Trophoblast cell (in vitro differentiated cells and primary cell): ENCODE results near the gene PKD2L2. TPM values are rescaled to one million over a fixed set of nuclear protein-coding genes. Genes with fewer than 3 reads are reported as not detected.

Experiments used
- DNase-seq, 2 donors: peaks; one replicate each; pipeline ENCODE4 v3.0.0-alpha.2; 2016
- H2AFZ ChIP-seq: 2 replicates; pipeline ENCODE4 v1.6.1; 2013; ENCODE audit warnings: low read length, moderate library complexity, mild to moderate bottlenecking; ENCODE audit not compliant: insufficient read depth, poor library complexity
- H2AK5ac ChIP-seq: 2 replicates; pipeline ENCODE4 v1.6.1; 2013; ENCODE audit warnings: mild to moderate bottlenecking, low read length
- H2BK120ac ChIP-seq: 2 replicates; pipeline ENCODE4 v1.6.1; 2013; ENCODE audit warnings: low read length, mild to moderate bottlenecking, moderate library complexity; ENCODE audit not compliant: insufficient read depth, poor library complexity
- H2BK12ac ChIP-seq: 2 replicates; pipeline ENCODE4 v1.6.1; 2013; ENCODE audit warnings: mild to moderate bottlenecking, low read length, moderate library complexity
- H2BK5ac ChIP-seq: 2 replicates; pipeline ENCODE4 v1.6.1; 2013; ENCODE audit warnings: low read length, low read depth, moderate library complexity, mild to moderate bottlenecking; ENCODE audit not compliant: poor library complexity
- H3K14ac ChIP-seq: 2 replicates; pipeline ENCODE4 v1.6.1; 2013; ENCODE audit warnings: mild to moderate bottlenecking, low read length
- H3K18ac ChIP-seq: 2 replicates; pipeline ENCODE4 v1.6.1; 2013; ENCODE audit warnings: mild to moderate bottlenecking, low read length
- H3K23ac ChIP-seq: 2 replicates; pipeline ENCODE4 v1.6.1; 2013; ENCODE audit warnings: low read length
- H3K27ac ChIP-seq: 2 replicates; pipeline ENCODE4 v1.5.1; 2013; ENCODE audit warnings: low read depth, mild to moderate bottlenecking, inconsistent platforms, low read length, moderate library complexity
- H3K27me3 ChIP-seq: 2 replicates; pipeline ENCODE4 v1.6.1; 2013; ENCODE audit warnings: inconsistent platforms, mild to moderate bottlenecking, low read length, moderate library complexity; ENCODE audit not compliant: insufficient read depth
- H3K36me3 ChIP-seq, 2 experiments: 1 replicate in 1 of 2; 2 replicates in 1 of 2; pipeline ENCODE4 v1.6.1; 2013; ENCODE audit warnings: low read length in 2 of 2, mild to moderate bottlenecking in 2 of 2, moderate library complexity in 1 of 2; ENCODE audit not compliant: insufficient read depth in 2 of 2, control insufficient read depth in 1 of 2
- H3K4ac ChIP-seq: 2 replicates; pipeline ENCODE4 v1.6.1; 2013; ENCODE audit warnings: low read depth, mild to moderate bottlenecking, low read length, moderate library complexity
- H3K4me1 ChIP-seq, 2 experiments: 1 replicate in 1 of 2; 2 replicates in 1 of 2; pipeline ENCODE4 v1.6.1; 2013; ENCODE audit warnings: low read length in 2 of 2, mild to moderate bottlenecking in 2 of 2, moderate library complexity in 1 of 2; ENCODE audit not compliant: insufficient read depth in 2 of 2, control insufficient read depth in 1 of 2
- H3K4me2 ChIP-seq: 2 replicates; pipeline ENCODE4 v1.6.1; 2013; ENCODE audit warnings: inconsistent platforms, mild to moderate bottlenecking, low read length, moderate library complexity
- H3K4me3 ChIP-seq: 2 replicates; pipeline ENCODE4 v1.5.1; 2013; ENCODE audit warnings: mild to moderate bottlenecking, low read depth, low read length, inconsistent platforms
- H3K79me1 ChIP-seq: one replicate; pipeline ENCODE4 v1.6.1; 2013; ENCODE audit warnings: low read length
- H3K79me2 ChIP-seq: 2 replicates; pipeline ENCODE4 v1.6.1; 2013; ENCODE audit warnings: low read length, mild to moderate bottlenecking; ENCODE audit not compliant: control insufficient read depth, insufficient read depth, poor library complexity
- H3K9ac ChIP-seq: 2 replicates; pipeline ENCODE4 v1.6.1; 2013; ENCODE audit warnings: mild to moderate bottlenecking, low read length
- H3K9me3 ChIP-seq: 2 replicates; pipeline ENCODE4 v1.6.1; 2013; ENCODE audit warnings: low read depth, mild to moderate bottlenecking, control low read depth, inconsistent platforms, low read length; ENCODE audit not compliant: insufficient read depth
- H4K12ac ChIP-seq: 2 replicates; pipeline ENCODE4 v1.6.1; 2013; ENCODE audit warnings: low read depth, mild to moderate bottlenecking, low read length, moderate library complexity
- H4K8ac ChIP-seq: 2 replicates; pipeline ENCODE4 v1.6.1; 2013; ENCODE audit warnings: low read depth, mild to moderate bottlenecking, low read length, moderate library complexity
- H4K91ac ChIP-seq: one replicate; pipeline ENCODE4 v1.6.1; 2013; ENCODE audit warnings: low read depth, mild to moderate bottlenecking, low read length, moderate library complexity
- WGBS: extraction: QIAGEN DNeasy Blood & Tissue Kit; methylation state at CpG from one replicate; pipeline ENCODE4 v1.1.7; 2013; ENCODE audit warnings: missing lambda C conversion rate; ENCODE audit not compliant: insufficient read length, insufficient coverage; ENCODE audit errors: extremely low coverage; 5-methylcytosine and 5-hydroxymethylcytosine counted together
- polyA plus RNA-seq: library from polyadenylated mRNA; stranded (reverse); fragments of 200-250 nt; gene quantifications from 2 replicates; pipeline ENCODE4 v1.2.3, GENCODE V29; 2013

The PKD2L2 gene
- not detected in 2 replicates for polyA plus RNA-seq

- peak; percentile 95 to 96 for DNase-seq
- H4K8ac ChIP-seq, result no peak within 1 kb of the TSS
- no peak within 1 kb of the TSS for H2AK5ac ChIP-seq
- no peak within 1 kb of the TSS for H2BK12ac ChIP-seq
- H3K79me2 ChIP-seq, result no peaks in the 10 kb centered on the region
- H3K23ac ChIP-seq, result no peak within 1 kb of the TSS
- H3K4me1 ChIP-seq, result no peaks in the 10 kb centered on the region
- no peak within 1 kb of the TSS for H2AFZ ChIP-seq
- no peak within 1 kb of the TSS for H3K18ac ChIP-seq
- H2BK120ac ChIP-seq, result no peak within 1 kb of the TSS
- no peak within 1 kb of the TSS for H4K91ac ChIP-seq
- H3K36me3 ChIP-seq, result no peaks in the 10 kb centered on the region
- H3K4me3 ChIP-seq, result peak within 1 kb of the TSS; percentile 44
- H2BK5ac ChIP-seq, result no peak within 1 kb of the TSS
- no peak within 1 kb of the TSS for H3K27ac ChIP-seq
- H3K27me3 ChIP-seq, result no peaks in the 10 kb centered on the region
- H3K9ac ChIP-seq, result no peak within 1 kb of the TSS
- H3K9me3 ChIP-seq, result no peaks in the 10 kb centered on the region
- H3K4me2 ChIP-seq, result peak within 1 kb of the TSS; percentile 36
- no peak within 1 kb of the TSS for H3K14ac ChIP-seq
- no peaks in the 10 kb centered on the region for H3K79me1 ChIP-seq
- no peak within 1 kb of the TSS for H3K4ac ChIP-seq
- WGBS, result no CpG with 5 or more reads among the region's 59 CpGs
- H4K12ac ChIP-seq, result no peak within 1 kb of the TSS
These were observed at the start of gene PKD2L2 for GRCh38 chr5:137888863-137889759. TSS of gene PKD2L2 (plus strand) at chr5:137889457. CDS start at chr5:137889492, 35 bp downstream.

- WGBS, result no CpG with 5 or more reads among the region's 5 CpGs
- Histone ChIP-seq H2BK120ac (no peak overlapping the region), H3K9me3 (no peaks in the 10 kb centered on the region), H2AK5ac (no peak overlapping the region), H3K4me2 (no peak overlapping the region), H2BK12ac (no peak overlapping the region), H3K79me2 (no peaks in the 10 kb centered on the region), H3K14ac (no peak overlapping the region), H3K23ac (no peak overlapping the region), H3K27me3 (no peaks in the 10 kb centered on the region), H4K91ac (no peak overlapping the region), H3K27ac (no peak overlapping the region), H4K12ac (no peak overlapping the region), H3K79me1 (no peaks in the 10 kb centered on the region), H2AFZ (no peak overlapping the region), H4K8ac (no peak overlapping the region), H3K4me3 (no peak overlapping the region), H3K9ac (no peak overlapping the region), H2BK5ac (no peak overlapping the region), H3K4me1 (no peaks in the 10 kb centered on the region), H3K36me3 (no peaks in the 10 kb centered on the region), H3K4ac (no peak overlapping the region), H3K18ac (no peak overlapping the region)
- DNase-seq, result no peak
These were observed 47.0 kb upstream of the PKD2L2 start for GRCh38 chr5:137842296-137842695.

DNA sequence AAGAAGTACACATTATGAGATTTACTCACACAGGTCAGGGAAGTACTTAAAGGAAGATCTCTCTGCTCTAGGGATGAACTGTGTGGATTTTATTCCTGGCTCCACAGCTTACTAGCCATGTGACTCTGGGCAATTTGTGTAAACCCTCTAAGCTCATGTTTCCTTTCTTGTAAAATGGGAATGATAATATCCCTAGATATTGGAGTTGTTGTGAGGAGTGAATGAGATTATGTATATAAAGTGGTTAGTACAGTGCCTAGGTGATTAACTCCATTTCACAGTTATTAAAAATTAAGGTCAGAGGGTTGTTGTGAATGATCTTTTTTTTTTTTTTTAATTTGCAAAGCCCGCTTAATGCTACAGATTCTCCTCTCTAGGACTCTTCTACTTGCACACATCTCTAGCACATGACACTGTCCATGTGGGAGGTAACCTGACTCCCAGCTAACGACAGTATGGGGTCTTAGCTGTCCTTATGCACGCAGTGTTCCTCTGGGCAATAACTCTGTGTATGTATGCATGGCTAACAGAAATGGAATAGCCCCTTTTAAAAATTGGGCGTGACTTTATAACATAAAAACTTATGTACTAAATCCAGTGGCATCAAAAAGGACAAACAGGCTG lies 45.5 kb upstream of the PKD2L2 start:
- no peak overlapping the region for H3K9ac ChIP-seq
- H3K14ac ChIP-seq, result no peak overlapping the region
- no peak overlapping the region for H2BK5ac ChIP-seq
- H4K8ac ChIP-seq, result no peak overlapping the region
- no peak overlapping the region for H4K91ac ChIP-seq
- no peak overlapping the region for H3K18ac ChIP-seq
- H3K27me3 ChIP-seq, result no peaks in the 10 kb centered on the region
- no peaks in the 10 kb centered on the region for H3K79me1 ChIP-seq
- H3K9me3 ChIP-seq, result no peaks in the 10 kb centered on the region
- WGBS, result no CpG with 5 or more reads among the region's 4 CpGs
- H3K4me1 ChIP-seq, result no peaks in the 10 kb centered on the region
- no peak overlapping the region for H3K4ac ChIP-seq
- no peaks in the 10 kb centered on the region for H3K79me2 ChIP-seq
- H2AFZ ChIP-seq, result no peak overlapping the region
- DNase-seq, result no peak
- H3K36me3 ChIP-seq, result no peaks in the 10 kb centered on the region
- no peak overlapping the region for H2AK5ac ChIP-seq
- H2BK120ac ChIP-seq, result no peak overlapping the region
- H3K27ac ChIP-seq, result no peak overlapping the region
- no peak overlapping the region for H3K23ac ChIP-seq
- no peak overlapping the region for H2BK12ac ChIP-seq
- H3K4me3 ChIP-seq, result no peak overlapping the region
- no peak overlapping the region for H3K4me2 ChIP-seq
- no peak overlapping the region for H4K12ac ChIP-seq

DNA sequence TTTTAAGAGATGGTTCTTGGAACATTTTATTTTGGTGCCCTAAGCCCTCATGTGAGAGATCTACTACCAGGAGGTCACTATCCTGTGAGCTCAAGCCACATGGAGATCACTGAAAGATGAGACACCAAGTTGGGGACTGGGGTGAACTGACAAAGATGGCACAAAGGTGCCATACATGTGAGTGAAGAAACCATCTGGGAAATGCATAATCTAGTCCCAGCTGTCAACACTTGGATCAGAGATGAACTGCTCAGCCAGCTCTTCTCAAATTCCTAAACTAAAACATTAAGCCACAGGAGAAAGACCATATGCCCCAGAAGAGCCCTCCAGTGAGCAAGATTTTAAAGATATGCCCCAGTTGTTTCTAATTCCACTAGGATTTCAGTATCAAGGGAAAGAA lies 43.8 kb upstream of the PKD2L2 start:
- no peak overlapping the region for H3K9ac ChIP-seq
- no peaks in the 10 kb centered on the region for H3K9me3 ChIP-seq
- H3K23ac ChIP-seq, result no peak overlapping the region
- H3K14ac ChIP-seq, result no peak overlapping the region
- H4K91ac ChIP-seq, result no peak overlapping the region
- H3K27ac ChIP-seq, result no peak overlapping the region
- no peak overlapping the region for H4K12ac ChIP-seq
- DNase-seq, result no peak
- H3K4me2 ChIP-seq, result no peak overlapping the region
- no peaks in the 10 kb centered on the region for H3K4me1 ChIP-seq
- H3K79me2 ChIP-seq, result no peaks in the 10 kb centered on the region
- H2BK120ac ChIP-seq, result no peak overlapping the region
- no peaks in the 10 kb centered on the region for H3K27me3 ChIP-seq
- no peaks in the 10 kb centered on the region for H3K79me1 ChIP-seq
- no peak overlapping the region for H2BK12ac ChIP-seq
- no peaks in the 10 kb centered on the region for H3K36me3 ChIP-seq
- H3K4me3 ChIP-seq, result no peak overlapping the region
- H3K18ac ChIP-seq, result no peak overlapping the region
- H2BK5ac ChIP-seq, result no peak overlapping the region
- no peak overlapping the region for H4K8ac ChIP-seq
- no peak overlapping the region for H2AK5ac ChIP-seq
- H3K4ac ChIP-seq, result no peak overlapping the region
- H2AFZ ChIP-seq, result no peak overlapping the region
